GM19025 (cell line): ENCODE results near the gene SMIM20.
A peak's percentile ranks its signal among the peaks of the same experiment; 100 is the strongest.

Experiments
- ATAC-seq: cut with Tn5 transposase; IDR thresholded peaks from one replicate; pipeline ENCODE4 v1.9.1; 2021; ENCODE audit warnings: mild to moderate bottlenecking, low read depth, moderate library complexity; ENCODE audit not compliant: unreplicated experiment

Gene SMIM20

GRCh38 chr4:25925486-25926201 lies 11.6 kb downstream of the SMIM20 start:
- ATAC-seq = no peak

DNA sequence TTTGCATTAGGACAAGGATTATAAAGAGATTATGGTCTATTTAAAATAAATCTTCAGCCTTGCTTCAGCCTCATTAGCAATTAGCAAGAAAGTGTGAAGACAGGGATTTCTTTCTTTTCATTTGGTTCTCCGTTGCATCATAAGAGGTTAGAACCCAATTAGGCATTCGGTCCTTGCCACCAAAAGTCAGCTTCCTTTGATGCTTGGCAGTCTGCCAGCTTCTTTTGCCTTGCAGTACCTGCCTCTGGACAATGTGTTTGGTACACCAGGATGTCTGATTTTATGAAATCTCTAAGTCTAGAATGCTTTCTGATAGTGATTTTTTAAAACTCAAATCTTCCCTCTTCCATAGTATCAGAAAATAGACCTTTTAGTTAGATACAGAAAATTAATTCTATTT lies 12.4 kb downstream of the SMIM20 start:
- no peak for ATAC-seq

DNA sequence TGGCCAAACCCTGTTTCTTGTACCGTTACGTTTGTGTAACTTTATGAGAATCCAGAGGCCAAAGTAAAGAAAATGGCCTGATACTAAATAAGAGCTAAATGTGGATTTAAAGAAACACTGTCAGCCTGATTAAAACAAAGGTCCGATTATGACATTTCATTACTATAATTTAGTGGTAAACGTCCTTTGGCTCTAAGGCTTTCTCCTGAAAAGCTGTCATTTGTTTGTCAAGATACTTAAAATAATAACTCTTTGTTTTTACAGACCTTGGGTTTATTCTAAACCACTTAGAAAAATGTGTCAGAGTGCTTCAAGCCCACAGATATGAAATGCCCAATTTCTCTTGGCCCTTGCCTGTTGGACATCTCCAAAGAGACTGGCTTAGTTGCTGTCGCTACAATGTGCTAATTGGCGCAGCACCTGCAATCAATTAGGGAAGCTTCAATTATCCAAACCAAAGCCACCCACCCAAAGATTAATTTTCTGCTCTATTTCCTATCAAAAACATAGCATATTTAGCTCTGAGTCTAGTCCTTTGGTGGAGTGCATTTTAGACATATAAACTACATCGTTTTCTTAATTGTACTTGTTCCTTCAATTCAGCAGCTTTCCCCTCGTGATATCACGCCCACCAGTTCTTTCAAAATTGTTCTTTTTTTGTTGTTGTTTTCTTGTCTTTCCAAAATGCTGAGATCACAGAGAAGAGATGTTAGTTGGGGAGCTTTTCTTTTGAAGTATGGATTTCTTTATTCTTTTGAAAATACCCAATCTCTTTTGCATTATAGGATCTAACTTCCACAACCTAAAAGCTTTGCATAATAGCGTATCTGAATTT lies 13.6 kb downstream of the SMIM20 start:
- ATAC-seq = no peak

DNA sequence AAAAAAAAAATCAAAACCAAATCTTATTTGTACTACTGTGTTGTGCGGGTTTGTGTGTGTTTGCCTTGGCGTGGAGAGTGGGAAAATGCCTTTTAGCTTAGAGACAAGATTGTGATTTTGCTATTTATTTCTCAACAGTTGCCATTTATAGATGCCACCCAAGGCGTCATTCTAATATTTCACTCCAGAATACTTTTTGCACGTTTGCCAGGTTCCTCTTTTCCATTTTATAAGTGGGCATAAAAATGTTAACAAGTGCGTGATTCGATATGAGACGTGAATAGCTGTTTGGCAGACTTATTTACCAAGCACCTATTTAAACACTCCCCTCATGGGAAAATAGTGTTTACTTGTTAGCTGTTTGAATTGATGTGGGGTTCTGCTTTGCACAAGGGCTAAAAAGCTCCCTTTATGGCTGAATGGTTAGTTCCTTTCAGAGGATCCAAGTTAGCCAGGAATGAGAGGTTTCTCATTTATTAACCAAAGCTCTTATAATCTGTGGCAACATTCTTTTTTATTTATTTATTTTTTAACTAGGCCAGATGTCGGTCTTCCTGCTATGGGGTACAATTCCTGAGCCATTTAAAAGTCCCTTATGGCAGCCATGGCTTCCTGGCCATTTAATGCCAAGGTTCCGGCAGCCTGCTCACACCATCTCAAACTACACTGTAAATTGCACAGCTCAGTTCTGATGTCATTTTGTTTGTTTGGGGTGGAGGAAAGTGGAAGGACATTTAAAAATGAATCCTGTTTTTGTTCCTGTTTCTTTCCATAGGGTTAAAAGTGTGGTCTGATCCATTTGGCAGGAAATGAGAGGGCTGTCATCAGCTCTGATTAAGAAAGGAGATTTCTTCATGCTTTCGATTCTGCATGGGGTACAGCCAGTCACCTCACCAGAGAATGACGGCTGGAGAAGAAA lies 14.6 kb downstream of the SMIM20 start:
- ATAC-seq = no peak

DNA sequence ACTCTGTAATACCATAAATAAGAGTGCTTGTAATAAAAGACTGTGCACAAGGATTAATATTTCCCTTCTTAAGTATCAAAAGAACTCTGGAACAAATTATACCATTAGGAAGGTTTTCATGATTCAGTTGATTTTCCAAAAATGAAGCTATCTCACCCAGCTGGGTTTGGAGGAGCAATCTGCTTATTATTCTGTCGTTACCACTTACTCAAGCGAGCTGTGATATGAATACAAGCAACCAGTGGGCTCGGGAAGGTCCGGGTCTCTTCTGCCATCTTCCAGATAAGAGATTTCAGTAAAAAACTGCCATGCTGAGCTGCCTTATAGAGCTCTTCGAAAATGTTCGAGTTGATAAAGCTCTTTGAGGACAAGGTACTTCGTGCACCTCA lies 15.3 kb downstream of the SMIM20 start:
- ATAC-seq = no peak

GRCh38 chr4:25930731-25931354 lies 16.8 kb downstream of the SMIM20 start:
- ATAC-seq = no peak

- ATAC-seq = no peak
Measured at GRCh38 chr4:25936696-25937095, 22.7 kb downstream of the SMIM20 start.

DNA sequence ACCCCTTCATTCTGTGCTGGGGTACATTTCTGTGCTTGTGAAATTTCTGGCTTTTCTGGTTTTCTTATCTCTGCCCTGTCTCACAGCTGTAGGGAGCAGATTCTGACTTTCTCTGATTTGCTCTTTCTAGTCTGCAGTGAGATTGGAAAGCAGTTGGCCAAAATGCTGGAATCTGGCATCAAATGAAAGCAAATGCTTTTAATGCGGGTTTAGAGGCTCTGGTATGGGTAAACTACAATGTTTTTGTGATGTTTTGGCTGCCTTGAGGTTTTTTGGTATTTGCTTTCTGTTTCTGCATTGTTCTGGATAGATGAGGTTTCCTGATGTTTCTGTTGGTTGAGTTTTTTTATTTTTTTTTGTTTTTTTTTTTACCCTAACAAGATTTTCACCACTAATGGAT lies 23.8 kb downstream of the SMIM20 start:
- ATAC-seq = no peak

- peak; percentile 29 for ATAC-seq
Measured at GRCh38 chr4:25938366-25938765, 24.3 kb downstream of the SMIM20 start.

- ATAC-seq = peak; percentile 88
Measured at GRCh38 chr4:25938787-25939186, 24.8 kb downstream of the SMIM20 start.

GRCh38 chr4:25939330-25939729 lies 25.3 kb downstream of the SMIM20 start:
- no peak for ATAC-seq

GRCh38 chr4:25941457-25942221 lies 27.6 kb downstream of the SMIM20 start:
- ATAC-seq = no peak

DNA sequence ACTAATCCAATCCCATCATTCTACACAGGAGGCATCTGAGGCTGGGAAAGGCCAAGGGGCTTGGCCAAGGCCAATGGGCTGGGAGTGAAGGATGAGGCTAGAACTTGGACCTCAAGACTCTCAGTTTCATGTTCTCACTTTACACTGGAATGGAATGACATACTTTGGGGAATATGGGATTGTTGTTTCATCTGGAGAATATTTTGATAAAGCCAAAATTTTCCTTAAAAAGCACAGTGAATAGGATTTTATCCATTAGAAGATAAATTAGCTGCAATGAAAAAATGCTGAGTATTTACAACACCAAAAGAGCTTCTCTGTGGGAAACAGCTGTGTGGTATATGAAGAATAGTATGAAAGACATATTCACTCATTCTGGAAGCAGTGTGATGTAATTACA lies 29.3 kb downstream of the SMIM20 start:
- ATAC-seq = no peak

DNA sequence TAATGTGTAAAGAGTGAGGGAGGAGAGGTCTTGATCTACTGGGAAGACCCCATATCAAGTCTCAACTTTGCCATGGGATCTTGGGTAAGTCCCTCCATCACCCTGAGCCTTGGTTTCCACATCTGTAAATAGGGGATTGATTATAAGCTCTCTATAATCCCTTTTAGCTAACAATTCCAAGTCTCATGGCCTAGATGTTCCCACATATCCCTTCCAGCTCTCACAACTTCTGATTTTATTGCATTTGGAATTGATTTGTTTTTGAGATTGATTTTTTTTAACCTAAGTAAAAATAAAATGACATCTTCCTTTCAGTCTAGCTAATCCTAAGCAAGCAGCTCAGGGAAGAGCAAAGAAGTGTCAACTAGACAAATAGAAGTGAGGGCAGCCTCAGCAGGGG lies 29.8 kb downstream of the SMIM20 start:
- ATAC-seq = no peak

DNA sequence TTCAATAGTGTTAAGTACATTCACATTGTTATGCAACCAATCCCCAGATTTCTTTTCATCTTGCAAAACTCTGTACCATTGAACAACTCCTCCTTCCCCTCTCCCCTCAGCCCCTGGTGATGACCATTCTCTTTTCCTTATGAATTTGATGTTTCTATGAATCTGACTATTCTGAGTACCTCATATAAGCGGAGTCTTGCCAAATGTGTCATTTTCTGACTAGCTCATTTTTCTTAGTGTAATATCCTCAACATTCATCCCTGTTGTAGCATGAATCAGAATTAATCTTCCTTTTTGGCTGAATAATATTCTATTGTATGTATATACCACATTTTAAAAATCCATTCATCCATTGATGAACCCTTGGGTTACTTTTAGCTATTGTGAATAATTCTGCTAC lies 34.0 kb downstream of the SMIM20 start:
- ATAC-seq = no peak

DNA sequence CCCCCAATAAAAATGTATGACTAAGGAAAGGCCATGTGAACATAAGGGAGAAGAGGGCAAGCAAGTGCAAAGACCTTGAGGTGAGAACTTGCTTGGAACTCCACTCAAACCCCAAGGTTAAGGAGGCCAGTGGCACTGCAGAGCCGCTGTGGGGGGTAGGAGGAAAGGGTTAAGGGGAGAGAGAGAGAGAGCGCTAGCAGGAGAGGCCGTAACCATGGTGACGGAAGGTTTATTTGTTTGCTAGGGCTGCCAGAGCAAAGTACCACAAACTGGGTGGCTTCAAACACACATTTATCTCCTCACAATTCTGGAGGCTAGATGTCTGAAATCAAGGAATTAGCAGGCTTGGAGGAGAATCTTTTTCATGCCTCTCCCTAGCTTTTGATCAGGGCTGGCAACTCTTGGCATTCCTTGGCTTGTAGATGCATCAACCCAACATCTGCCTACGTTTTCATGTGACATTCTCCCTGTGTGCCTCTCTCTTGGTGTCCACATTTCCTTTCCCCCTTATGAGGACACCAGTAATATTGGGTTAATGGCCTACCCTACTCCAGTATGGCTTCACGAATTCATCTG lies 35.2 kb downstream of the SMIM20 start:
- no peak for ATAC-seq

DNA sequence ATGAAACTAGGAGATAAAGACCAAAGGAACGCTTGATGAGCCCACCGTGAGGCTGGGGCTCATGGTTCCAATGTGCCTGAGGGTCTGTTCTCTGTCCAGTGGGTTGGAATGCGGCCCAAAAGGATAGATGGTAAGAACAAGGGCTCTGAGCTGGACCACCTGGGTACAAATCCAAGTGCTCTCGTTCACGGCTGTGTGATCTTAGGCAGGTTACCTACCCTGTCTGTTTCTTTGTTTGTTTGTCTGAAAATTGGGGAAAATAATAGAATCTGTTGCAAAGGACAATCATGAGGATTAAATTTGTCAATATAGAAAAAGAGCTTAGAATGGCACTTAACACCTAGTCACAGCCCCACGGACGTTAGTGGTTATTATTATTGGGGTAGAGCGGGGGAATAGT lies 36.0 kb downstream of the SMIM20 start:
- no peak for ATAC-seq

- ATAC-seq = no peak
Measured at GRCh38 chr4:25950461-25951389, 36.7 kb downstream of the SMIM20 start.
